Endodermal cell (in vitro differentiated cells): Measurements from ENCODE around the gene CMTM3. TPM values are rescaled to one million over a fixed set of nuclear protein-coding genes. Genes with fewer than 3 reads are reported as not detected.

Experiments
- DNase-seq: peaks from one replicate; pipeline ENCODE4 v3.0.0-alpha.2; 2017
- H3K27ac ChIP-seq: 2 replicates; pipeline ENCODE4 v1.5.1; 2013; ENCODE audit warnings: mild to moderate bottlenecking, low read depth, low read length, moderate library complexity
- H3K27me3 ChIP-seq: 2 replicates; pipeline ENCODE4 v1.6.1; 2013; ENCODE audit warnings: mild to moderate bottlenecking, low read length, moderate library complexity; ENCODE audit not compliant: insufficient read depth, control insufficient read depth, poor library complexity, severe bottlenecking
- H3K36me3 ChIP-seq: 2 replicates; pipeline ENCODE4 v1.7.0; 2013; ENCODE audit warnings: mild to moderate bottlenecking, low read length, moderate library complexity; ENCODE audit not compliant: control insufficient read depth, insufficient read depth
- H3K4me1 ChIP-seq: one replicate; pipeline ENCODE4 v1.7.0; 2013; ENCODE audit warnings: low read length; ENCODE audit not compliant: control insufficient read depth, insufficient read depth
- H3K4me3 ChIP-seq: 2 replicates; pipeline ENCODE4 v1.5.1; 2013; ENCODE audit warnings: mild to moderate bottlenecking, low read length, moderate library complexity
- H3K9ac ChIP-seq: 2 replicates; pipeline ENCODE4 v1.6.1; 2013; ENCODE audit warnings: mild to moderate bottlenecking, low read length, moderate library complexity; ENCODE audit not compliant: poor library complexity, severe bottlenecking; ENCODE audit errors: extremely low read depth
- H3K9me3 ChIP-seq: 2 replicates; pipeline ENCODE4 v1.6.1; 2013; ENCODE audit warnings: mild to moderate bottlenecking, low read length, moderate library complexity; ENCODE audit not compliant: control insufficient read depth
- H3K27ac Mint-ChIP-seq: 2 replicates; pipeline ENCODE4 v1.8.0; 2020; ENCODE audit warnings: mixed read lengths
- H3K27me3 Mint-ChIP-seq: 2 replicates; pipeline ENCODE4 v1.8.0; 2021; ENCODE audit warnings: mild to moderate bottlenecking, mixed read lengths; ENCODE audit not compliant: insufficient read depth
- H3K36me3 Mint-ChIP-seq: 2 replicates; pipeline ENCODE4 v1.8.0; 2020; ENCODE audit warnings: low read depth, mixed read lengths
- H3K4me1 Mint-ChIP-seq: 2 replicates; pipeline ENCODE4 v1.8.0; 2020; ENCODE audit warnings: mixed read lengths
- H3K4me3 Mint-ChIP-seq: 2 replicates; pipeline ENCODE4 v1.8.0; 2020; ENCODE audit warnings: mild to moderate bottlenecking, moderate library complexity, mixed read lengths
- H3K9me3 Mint-ChIP-seq: 2 replicates; pipeline ENCODE4 v1.8.0; 2020; ENCODE audit warnings: mild to moderate bottlenecking, mixed read lengths
- WGBS, 2 experiments: methylation state at CpG; one replicate each; pipeline versions ENCODE4 v1.1.5 to v1.1.7; 2013; ENCODE audit warnings: missing lambda C conversion rate in 2 of 2, mixed read lengths in 1 of 2; ENCODE audit not compliant: insufficient coverage in 1 of 2, insufficient read length in 1 of 2; 5-methylcytosine and 5-hydroxymethylcytosine counted together
- long read RNA-seq, 4 experiments: library from polyadenylated mRNA in 2 of 4; library from RNA in 1 of 4; library from capped mRNA in 1 of 4; stranded (forward) in 3 of 4; unstranded in 1 of 4; transcript quantifications; one replicate each; pipeline ENCODE4 v2.0.0, GENCODE V29; 2020 to 2021; ENCODE audit warnings: inconsistent platforms in 1 of 4
- polyA plus RNA-seq, 2 experiments: library from polyadenylated mRNA; stranded (reverse); fragments of 50-300 nt; gene quantifications; one replicate each; pipeline ENCODE4 v1.2.3, GENCODE V29; 2013
- total RNA-seq, 2 donors: library from RNA; stranded (reverse); fragmentation: NEBNext Ultra II Directional in 1 of 2; extraction: Animal tissue kit (Norgen Biotek cat#: 25700) in 1 of 2; gene quantifications; 2 replicates in 1 of 2; 3 replicates in 1 of 2; pipeline ENCODE4 v1.2.1, GENCODE V29; 2021
- TF ChIP-seq, protein P1 (sequence below): fragments of 200-600 bp; sonication (generic); conservative IDR thresholded peaks from 2 replicates; pipeline ENCODE4 v1.5.0; 2021; ENCODE audit warnings: antibody characterized with exemption, mild to moderate bottlenecking

The CMTM3 gene
- 10 to 100 TPM; 44.2 to 48.5 TPM for total RNA-seq
- 66.9 TPM for polyA plus RNA-seq (2013, experiment 1 of 2)
- polyA plus RNA-seq (2013, experiment 2 of 2) = 60.5 TPM
- long read RNA-seq, experiment 1, transcript CMTM3-214 (5 exons, 1,934 nt) = major isoform, 27 of 53 reads
- long read RNA-seq, experiment 1, partial matches to known transcripts = 21 of 53 reads
- long read RNA-seq, experiment 1, other reads (novel, unspliced or antisense) = 3 of 53 reads
- long read RNA-seq, experiment 2, transcript CMTM3-214 (5 exons, 1,934 nt) = major isoform, 122 of 136 reads
- long read RNA-seq, experiment 2, partial matches to known transcripts = 4 of 136 reads
- long read RNA-seq, experiment 2, other reads (novel, unspliced or antisense) = 7 of 136 reads
- long read RNA-seq, experiment 3, transcript CMTM3-214 (5 exons, 1,934 nt) = major isoform, 7 of 15 reads
- long read RNA-seq, experiment 3, partial matches to known transcripts = 1 of 15 reads
- long read RNA-seq, experiment 3, other reads (novel, unspliced or antisense) = 4 of 15 reads
- long read RNA-seq, experiment 4, partial matches to known transcripts = 0 of 2 reads
- long read RNA-seq, experiment 4, other reads (novel, unspliced or antisense) = 1 of 2 reads

- Histone ChIP-seq H3K4me3 (peak within 1 kb of the TSS; percentile 87), H3K4me1 (peaks cover 12% of the 10 kb centered on the region), H3K9me3 (no peaks in the 10 kb centered on the region), H3K27me3 (no peaks in the 10 kb centered on the region), H3K36me3 (peaks cover 25% of the 10 kb centered on the region), H3K27ac (peak within 1 kb of the TSS; percentile 86), H3K9ac (peak within 1 kb of the TSS; percentile 63)
- TF ChIP-seq, protein P1, sequence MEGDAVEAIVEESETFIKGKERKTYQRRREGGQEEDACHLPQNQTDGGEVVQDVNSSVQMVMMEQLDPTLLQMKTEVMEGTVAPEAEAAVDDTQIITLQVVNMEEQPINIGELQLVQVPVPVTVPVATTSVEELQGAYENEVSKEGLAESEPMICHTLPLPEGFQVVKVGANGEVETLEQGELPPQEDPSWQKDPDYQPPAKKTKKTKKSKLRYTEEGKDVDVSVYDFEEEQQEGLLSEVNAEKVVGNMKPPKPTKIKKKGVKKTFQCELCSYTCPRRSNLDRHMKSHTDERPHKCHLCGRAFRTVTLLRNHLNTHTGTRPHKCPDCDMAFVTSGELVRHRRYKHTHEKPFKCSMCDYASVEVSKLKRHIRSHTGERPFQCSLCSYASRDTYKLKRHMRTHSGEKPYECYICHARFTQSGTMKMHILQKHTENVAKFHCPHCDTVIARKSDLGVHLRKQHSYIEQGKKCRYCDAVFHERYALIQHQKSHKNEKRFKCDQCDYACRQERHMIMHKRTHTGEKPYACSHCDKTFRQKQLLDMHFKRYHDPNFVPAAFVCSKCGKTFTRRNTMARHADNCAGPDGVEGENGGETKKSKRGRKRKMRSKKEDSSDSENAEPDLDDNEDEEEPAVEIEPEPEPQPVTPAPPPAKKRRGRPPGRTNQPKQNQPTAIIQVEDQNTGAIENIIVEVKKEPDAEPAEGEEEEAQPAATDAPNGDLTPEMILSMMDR = peak; percentile 93
- 0% methylated on average over 82 of the region's 96 CpGs; no CpG with 5 or more reads in 1 of the 2 experiments for WGBS, 2 experiments
- Mint-ChIP-seq H3K36me3 (peaks cover 1% of the 10 kb centered on the region), H3K27me3 (peaks cover 8% of the 10 kb centered on the region), H3K4me3 (peak within 1 kb of the TSS; percentile 72), H3K27ac (peak within 1 kb of the TSS; percentile 89), H3K9me3 (no peaks in the 10 kb centered on the region), H3K4me1 (peaks cover 18% of the 10 kb centered on the region)
- peak; percentile 93 for DNase-seq
These were observed at the start of gene CMTM3 for GRCh38 chr16:66604376-66605176. Gene CMTM3 (plus strand): TSS chr16:66604704. CDS start chr16:66604806, 102 bp downstream.

DNA sequence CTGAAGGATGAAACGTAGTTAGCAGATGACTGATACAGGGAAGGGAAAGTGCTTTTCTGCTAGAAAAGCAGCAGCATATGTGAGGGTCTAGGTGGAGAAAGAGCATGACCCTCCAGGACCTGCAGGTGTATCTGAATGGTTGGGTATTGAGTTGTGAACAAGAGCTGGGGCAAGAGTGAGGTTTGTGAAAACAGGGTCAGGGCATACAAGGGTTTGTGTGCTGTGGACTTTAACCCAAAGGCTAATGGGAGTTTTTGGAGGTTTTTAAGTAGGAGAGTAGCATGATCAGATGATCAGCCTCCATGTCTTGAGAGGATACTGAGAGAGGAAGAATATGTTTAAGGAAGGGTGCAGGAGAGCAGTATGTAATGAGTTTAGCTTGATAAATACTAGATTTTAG lies 44.4 kb upstream of the CMTM3 start:
- TF ChIP-seq, protein P1 = no peak
- 91 to 100% methylated on average over 1 of the region's 1 CpG for WGBS, 2 experiments
- Mint-ChIP-seq H3K27me3 (no peaks in the 10 kb centered on the region), H3K4me3 (no peak overlapping the region), H3K4me1 (no peaks in the 10 kb centered on the region), H3K27ac (no peak overlapping the region), H3K36me3 (peaks cover 16% of the 10 kb centered on the region), H3K9me3 (no peaks in the 10 kb centered on the region)
- no peak for DNase-seq
- no peak overlapping the region for H3K4me3 ChIP-seq
- no peak overlapping the region for H3K9ac ChIP-seq
- peaks cover 11% of the 10 kb centered on the region for H3K36me3 ChIP-seq
- no peaks in the 10 kb centered on the region for H3K27me3 ChIP-seq
- H3K9me3 ChIP-seq = no peaks in the 10 kb centered on the region
- no peak overlapping the region for H3K27ac ChIP-seq
- H3K4me1 ChIP-seq = no peaks in the 10 kb centered on the region

GRCh38 chr16:66561381-66562080 lies 43.0 kb upstream of the CMTM3 start:
- TF ChIP-seq, protein P1 = no peak
- no peak overlapping the region for H3K4me3 ChIP-seq
- Mint-ChIP-seq H3K9me3 (no peaks in the 10 kb centered on the region), H3K4me1 (no peaks in the 10 kb centered on the region), H3K4me3 (no peak overlapping the region), H3K27me3 (peaks cover 1% of the 10 kb centered on the region), H3K27ac (no peak overlapping the region), H3K36me3 (peaks cover 20% of the 10 kb centered on the region)
- WGBS, 2 experiments = 95% methylated on average over 2 of the region's 3 CpGs; no CpG with 5 or more reads in 1 of the 2 experiments
- no peaks in the 10 kb centered on the region for H3K9me3 ChIP-seq
- H3K4me1 ChIP-seq = no peaks in the 10 kb centered on the region
- no peak overlapping the region for H3K27ac ChIP-seq
- no peaks in the 10 kb centered on the region for H3K27me3 ChIP-seq
- peaks cover 11% of the 10 kb centered on the region for H3K36me3 ChIP-seq
- no peak overlapping the region for H3K9ac ChIP-seq
- DNase-seq = no peak
